ENCODE measurements around the gene ZNF226.

DNA sequence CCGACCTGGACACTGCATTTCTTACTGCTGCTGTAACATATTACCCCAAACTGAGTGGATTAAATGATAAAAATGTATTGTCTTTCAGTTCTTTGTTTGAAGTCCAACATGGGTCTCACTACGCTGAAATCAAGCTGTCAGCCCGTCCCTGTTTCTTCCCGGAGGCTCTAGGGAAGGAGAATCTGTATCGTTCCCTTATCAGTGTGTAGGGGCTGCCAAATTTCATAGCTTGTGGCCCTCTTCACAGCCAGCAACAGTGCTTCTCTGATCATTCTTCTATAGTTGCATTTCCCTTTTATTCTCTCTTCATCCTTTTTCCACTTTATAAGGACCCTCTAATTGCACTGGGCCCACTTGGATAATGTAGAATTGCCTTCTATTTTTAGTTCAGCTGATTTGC is 13.4 kb upstream of the ZNF226 start:
- TF ChIP-seq POLR2A (IDR thresholded peaks at IDR 0.05) = no peak
- TF ChIP-seq, protein P1, sequence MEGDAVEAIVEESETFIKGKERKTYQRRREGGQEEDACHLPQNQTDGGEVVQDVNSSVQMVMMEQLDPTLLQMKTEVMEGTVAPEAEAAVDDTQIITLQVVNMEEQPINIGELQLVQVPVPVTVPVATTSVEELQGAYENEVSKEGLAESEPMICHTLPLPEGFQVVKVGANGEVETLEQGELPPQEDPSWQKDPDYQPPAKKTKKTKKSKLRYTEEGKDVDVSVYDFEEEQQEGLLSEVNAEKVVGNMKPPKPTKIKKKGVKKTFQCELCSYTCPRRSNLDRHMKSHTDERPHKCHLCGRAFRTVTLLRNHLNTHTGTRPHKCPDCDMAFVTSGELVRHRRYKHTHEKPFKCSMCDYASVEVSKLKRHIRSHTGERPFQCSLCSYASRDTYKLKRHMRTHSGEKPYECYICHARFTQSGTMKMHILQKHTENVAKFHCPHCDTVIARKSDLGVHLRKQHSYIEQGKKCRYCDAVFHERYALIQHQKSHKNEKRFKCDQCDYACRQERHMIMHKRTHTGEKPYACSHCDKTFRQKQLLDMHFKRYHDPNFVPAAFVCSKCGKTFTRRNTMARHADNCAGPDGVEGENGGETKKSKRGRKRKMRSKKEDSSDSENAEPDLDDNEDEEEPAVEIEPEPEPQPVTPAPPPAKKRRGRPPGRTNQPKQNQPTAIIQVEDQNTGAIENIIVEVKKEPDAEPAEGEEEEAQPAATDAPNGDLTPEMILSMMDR (IDR thresholded peaks at IDR 0.05) = no peak

Data from lower leg skin (tissue), 3 donors.